Measurements from ENCODE around the gene CSMD2.

CSMD2 gene

GRCh38 chr1:33753087-33753856 is 411.8 kb downstream of the CSMD2 start:
- no peak for DNase-seq (ENCODE audit: low read depth in 2 of 2)

- DNase-seq (ENCODE audit: low read depth in 2 of 2), result no peak
Observed at GRCh38 chr1:33745942-33746341, 419.1 kb downstream of the CSMD2 start.

GRCh38 chr1:33743221-33743998 is 421.6 kb downstream of the CSMD2 start:
- DNase-seq (ENCODE audit: low read depth in 2 of 2), result no peak

- no peak for DNase-seq (ENCODE audit: low read depth in 2 of 2)
Observed at GRCh38 chr1:33742663-33743062, 422.4 kb downstream of the CSMD2 start.

GRCh38 chr1:33741749-33742148 is 423.3 kb downstream of the CSMD2 start:
- DNase-seq (ENCODE audit: low read depth in 2 of 2), result no peak

GRCh38 chr1:33740040-33740744 is 424.8 kb downstream of the CSMD2 start:
- no peak for DNase-seq (ENCODE audit: low read depth in 2 of 2)

- DNase-seq (ENCODE audit: low read depth in 2 of 2), result no peak
Observed at GRCh38 chr1:33738976-33739375, 426.1 kb downstream of the CSMD2 start.

- no peak for DNase-seq (ENCODE audit: low read depth in 2 of 2)
Observed at GRCh38 chr1:33738536-33738935, 426.5 kb downstream of the CSMD2 start.

- DNase-seq (ENCODE audit: low read depth in 2 of 2), result no peak
Observed at GRCh38 chr1:33736496-33736895, 428.5 kb downstream of the CSMD2 start.

- DNase-seq (ENCODE audit: low read depth in 2 of 2), result no peak
Observed at GRCh38 chr1:33735624-33736023, 429.4 kb downstream of the CSMD2 start.

GRCh38 chr1:33727310-33727709 is 437.7 kb downstream of the CSMD2 start:
- DNase-seq (ENCODE audit: low read depth in 2 of 2), result no peak

GRCh38 chr1:33726274-33726804 is 438.7 kb downstream of the CSMD2 start:
- no peak for DNase-seq (ENCODE audit: low read depth in 2 of 2)

- no peak for DNase-seq (ENCODE audit: low read depth in 2 of 2)
Observed at GRCh38 chr1:33725556-33726160, 439.4 kb downstream of the CSMD2 start.

- DNase-seq (ENCODE audit: low read depth in 2 of 2), result no peak
Observed at GRCh38 chr1:33725037-33725436, 440.0 kb downstream of the CSMD2 start.

- DNase-seq (ENCODE audit: low read depth in 2 of 2), result no peak
Observed at GRCh38 chr1:33724348-33724747, 440.7 kb downstream of the CSMD2 start.

GRCh38 chr1:33723251-33723650 is 441.8 kb downstream of the CSMD2 start:
- DNase-seq (ENCODE audit: low read depth in 2 of 2), result no peak

GRCh38 chr1:33721301-33721815 is 443.7 kb downstream of the CSMD2 start:
- no peak for DNase-seq (ENCODE audit: low read depth in 2 of 2)

GRCh38 chr1:33719771-33720670 is 445.0 kb downstream of the CSMD2 start:
- DNase-seq (ENCODE audit: low read depth in 2 of 2), result no peak

- no peak for DNase-seq (ENCODE audit: low read depth in 2 of 2)
Observed at GRCh38 chr1:33719326-33719725, 445.7 kb downstream of the CSMD2 start.

GRCh38 chr1:33718186-33718585 is 446.8 kb downstream of the CSMD2 start:
- DNase-seq (ENCODE audit: low read depth in 2 of 2), result no peak
